ENCODE measurements around the gene FHAD1.

GRCh38 chr1:15368888-15369287 is 121.9 kb downstream of the FHAD1 start:
- TF ChIP-seq CTCF (IDR thresholded peaks at IDR 0.05): no peak
- no peak for TF ChIP-seq POLR2A (IDR thresholded peaks at IDR 0.05)
- no peak for TF ChIP-seq EP300 (IDR thresholded peaks at IDR 0.05)
- no peak for TF ChIP-seq POLR2AphosphoS5 (IDR thresholded peaks at IDR 0.05)

Data from upper lobe of left lung (tissue), 4 donors.